Ishikawa (cell line): ENCODE data around the gene KCNMB1.

Experiments
- CEBPB ChIP-seq: IDR thresholded peaks from 2 replicates; pipeline ENCODE4 v1.6.1; 2012
- CREB1 ChIP-seq: IDR thresholded peaks from 2 replicates; pipeline ENCODE4 v1.6.1; 2012; ENCODE audit warnings: low read depth
- EGR1 ChIP-seq: IDR thresholded peaks from 2 replicates; pipeline ENCODE4 v1.6.1; 2012
- EP300 ChIP-seq: IDR thresholded peaks from 2 replicates; pipeline ENCODE4 v1.6.1; 2012; ENCODE audit warnings: borderline replicate concordance
- MAX ChIP-seq: IDR thresholded peaks from 2 replicates; pipeline ENCODE4 v1.6.1; 2012
- NFIC ChIP-seq: IDR thresholded peaks from 2 replicates; pipeline ENCODE4 v1.6.1; 2012
- RAD21 ChIP-seq: IDR thresholded peaks from 2 replicates; pipeline ENCODE4 v1.6.1; 2012; ENCODE audit warnings: low read depth
- REST ChIP-seq: IDR thresholded peaks from 2 replicates; pipeline ENCODE4 v1.6.1; 2012; ENCODE audit warnings: low read depth, mild to moderate bottlenecking
- TCF12 ChIP-seq: IDR thresholded peaks from 2 replicates; pipeline ENCODE4 v1.6.1; 2012; ENCODE audit warnings: low read depth
- TEAD4 ChIP-seq: IDR thresholded peaks from 2 replicates; pipeline ENCODE4 v1.6.1; 2012
- ZBTB7A ChIP-seq: IDR thresholded peaks from 2 replicates; pipeline ENCODE4 v1.6.1; 2012; ENCODE audit warnings: low read depth

- TF ChIP-seq ZBTB7A (no peak), CEBPB (no peak), TEAD4 (no peak), EP300 (no peak), EGR1 (no peak), MAX (no peak), RAD21 (no peak), TCF12 (no peak), CREB1 (no peak), NFIC (no peak), REST (no peak)
These were observed 41.8 kb upstream of the KCNMB1 start for GRCh38 chr5:170430866-170431437.
